GF-D8 (cell line): ENCODE measurements around the gene DDX20.
"Not testable (repeated sequence)": the region's sequence is repeated elsewhere in the genome, so short reads cannot be mapped to it uniquely, and the experiment has no call there.

Experiments
- DNase-seq: peaks from one replicate; lab custom pipeline; 2025; lab: John Stamatoyannopoulos, UW

The DDX20 gene

GRCh38 chr1:111789666-111790316 is 34.1 kb downstream of the DDX20 start:
- DNase-seq: peak; percentile 44

GRCh38 chr1:111791776-111792175 is 36.1 kb downstream of the DDX20 start:
- DNase-seq: no peak

DNA sequence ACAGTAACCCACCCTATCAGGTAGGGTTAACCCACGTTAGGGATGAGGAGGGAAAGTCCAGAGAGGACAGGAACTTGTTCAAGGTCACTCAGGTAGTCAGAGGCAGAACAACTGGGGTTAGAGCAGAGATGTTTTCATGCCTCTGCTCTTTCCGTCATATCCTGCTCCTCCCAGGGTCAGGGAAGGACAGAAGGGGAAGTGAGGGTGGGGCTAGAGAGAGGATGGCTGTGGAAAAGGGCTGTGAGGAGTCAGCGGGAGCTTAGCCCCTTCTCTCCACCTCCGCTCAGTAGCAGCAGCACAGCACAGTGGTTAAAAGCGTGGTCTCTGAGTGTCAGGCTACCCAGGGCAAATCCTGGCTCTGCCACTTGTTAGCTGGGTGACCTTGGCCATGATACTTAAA is 36.5 kb downstream of the DDX20 start:
- no peak for DNase-seq

GRCh38 chr1:111793923-111794322 is 38.2 kb downstream of the DDX20 start:
- DNase-seq: no peak

GRCh38 chr1:111795401-111795800 is 39.7 kb downstream of the DDX20 start:
- DNase-seq: no peak

DNA sequence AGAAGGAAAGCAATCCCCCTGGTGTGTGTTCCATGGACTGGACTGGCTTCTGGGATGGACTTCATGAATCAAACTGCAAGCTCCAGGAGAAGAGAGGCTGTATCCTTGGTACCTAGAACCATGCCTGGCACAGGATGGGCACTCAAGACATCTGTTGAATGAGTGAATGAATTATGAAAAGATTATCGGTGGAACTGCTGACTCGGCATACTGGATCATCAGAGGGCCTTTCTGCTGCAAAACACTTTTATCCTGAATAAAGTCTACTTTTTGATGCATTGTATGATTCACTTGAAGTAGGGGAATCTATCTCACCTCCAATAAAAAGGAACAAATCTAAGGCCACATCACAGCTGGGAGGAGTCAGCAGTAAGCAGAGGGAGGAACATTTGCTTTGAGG is 42.9 kb downstream of the DDX20 start:
- no peak for DNase-seq

DNA sequence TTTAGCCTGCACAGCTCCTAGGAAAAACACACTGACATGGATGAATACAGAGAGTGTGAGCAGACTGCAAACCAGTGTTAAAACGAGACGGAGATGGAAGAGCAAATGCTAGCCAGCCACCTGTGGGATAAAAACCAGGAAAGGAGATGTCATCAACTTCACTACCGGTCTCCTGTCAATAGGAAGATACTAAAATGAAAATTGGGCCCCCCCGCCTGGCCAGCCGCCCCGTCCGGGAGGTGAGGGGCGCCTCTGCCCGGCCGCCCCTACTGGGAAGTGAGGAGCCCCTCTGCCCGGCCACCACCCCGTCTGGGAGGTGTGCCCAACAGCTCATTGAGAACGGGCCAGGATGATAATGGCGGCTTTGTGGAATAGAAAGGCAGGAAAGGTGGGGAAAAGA is 44.0 kb downstream of the DDX20 start:
- not testable (repeated sequence) for DNase-seq

- no peak for DNase-seq
Observed at GRCh38 chr1:111801071-111801850, 45.6 kb downstream of the DDX20 start.

- no peak for DNase-seq
Observed at GRCh38 chr1:111802110-111802509, 46.4 kb downstream of the DDX20 start.

GRCh38 chr1:111802984-111803383 is 47.3 kb downstream of the DDX20 start:
- DNase-seq: no peak

GRCh38 chr1:111803951-111804350 is 48.2 kb downstream of the DDX20 start:
- no peak for DNase-seq

- no peak for DNase-seq
Observed at GRCh38 chr1:111804776-111805175, 49.1 kb downstream of the DDX20 start.

DNA sequence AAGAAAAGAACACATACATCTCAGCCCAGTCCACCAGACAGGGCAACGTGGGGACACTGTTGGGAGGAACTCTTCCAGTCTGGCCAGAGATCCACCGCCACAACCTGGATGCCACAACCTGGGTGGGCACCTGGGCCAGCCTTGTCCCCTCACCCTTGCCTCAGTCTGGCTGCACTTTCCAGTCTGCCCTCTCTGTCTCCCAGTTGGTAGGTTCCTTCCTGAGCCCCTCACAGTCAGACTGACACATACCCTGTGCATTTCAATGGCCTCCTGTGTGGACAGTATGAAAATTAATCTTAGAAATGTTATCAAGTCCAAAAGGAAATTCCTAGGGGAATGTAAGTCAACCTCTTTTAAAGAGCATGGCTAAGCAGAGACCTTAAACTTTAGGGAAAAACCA is 49.5 kb downstream of the DDX20 start:
- DNase-seq: no peak

DNA sequence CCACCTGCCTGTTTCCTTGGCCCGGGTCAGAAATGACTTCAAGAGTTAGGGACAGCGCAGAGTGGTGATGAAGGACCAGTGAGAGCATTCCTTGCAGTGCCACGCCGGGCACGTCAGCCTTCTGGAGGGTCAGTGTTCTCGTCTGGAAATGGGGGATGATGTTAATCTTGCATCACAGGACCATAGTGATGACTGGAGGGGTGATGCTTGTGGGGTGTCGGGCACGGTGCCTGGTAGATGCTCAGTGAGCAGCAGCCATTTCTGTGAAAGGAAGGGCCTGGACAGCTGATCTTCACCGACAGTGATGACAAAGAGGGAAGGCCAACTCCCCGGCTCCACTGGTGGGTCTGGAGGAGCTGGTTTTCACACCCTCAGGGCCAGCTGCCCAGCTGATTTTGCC is 56.2 kb downstream of the DDX20 start:
- DNase-seq: no peak

DNA sequence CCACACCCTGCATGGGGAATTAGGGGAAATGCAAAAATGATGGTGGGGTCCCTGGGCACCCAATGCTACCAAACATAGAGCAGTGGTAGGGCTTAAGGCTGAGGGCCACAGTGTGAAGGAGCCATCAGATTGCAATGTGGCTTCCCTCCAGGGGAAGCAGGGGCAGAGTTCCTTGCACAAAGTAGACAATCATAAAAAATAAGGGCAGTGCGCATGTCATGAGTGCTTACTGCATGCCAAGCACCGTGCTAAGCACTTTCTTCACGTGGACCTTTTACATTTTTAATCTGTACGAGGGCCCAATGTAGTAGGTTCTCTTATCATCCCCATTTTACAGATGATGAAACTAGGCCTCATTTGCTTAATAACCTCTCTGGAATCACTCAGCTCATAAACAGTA is 56.6 kb downstream of the DDX20 start:
- no peak for DNase-seq

DNA sequence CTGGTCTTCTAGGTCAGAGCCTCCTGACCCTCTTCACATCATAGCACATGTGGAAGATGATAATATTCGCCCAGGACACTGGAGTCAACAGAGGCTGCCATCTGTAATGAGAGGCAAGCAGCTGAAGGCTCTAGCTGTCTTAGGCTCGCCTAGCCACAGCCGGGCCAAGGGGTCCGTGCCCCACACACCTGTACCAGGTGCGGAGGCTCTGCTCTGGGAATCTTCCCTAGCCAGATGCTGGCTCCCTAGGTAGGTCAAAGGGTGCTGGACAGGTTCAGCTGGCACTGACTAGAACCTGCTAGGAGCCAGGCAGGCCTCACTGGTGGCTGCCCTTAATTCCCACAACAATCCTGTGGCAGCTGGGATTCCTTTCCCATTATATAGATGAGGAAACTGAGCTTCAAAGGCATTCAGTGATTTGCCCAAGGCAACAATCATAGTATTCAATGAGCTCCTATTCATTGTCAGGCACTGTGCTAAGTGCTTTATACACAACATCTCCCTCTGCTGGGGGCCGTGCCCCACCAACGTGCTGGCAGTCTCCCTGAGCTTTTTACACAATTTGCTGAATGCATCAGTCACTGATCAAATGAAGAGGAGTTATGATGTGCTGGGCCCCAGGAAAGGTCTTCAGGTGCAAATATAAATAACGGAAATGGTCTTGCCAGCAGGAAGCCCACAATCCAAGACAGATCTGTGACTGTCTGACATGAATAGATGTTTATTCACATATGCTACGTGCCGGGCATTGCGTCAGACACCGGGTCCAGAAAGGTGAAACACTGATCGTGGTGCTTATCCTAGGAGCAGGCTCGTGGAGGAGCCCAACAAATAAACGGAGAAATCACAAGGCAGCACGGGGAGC is 58.0 kb downstream of the DDX20 start:
- DNase-seq: no peak

- no peak for DNase-seq
Observed at GRCh38 chr1:111814305-111814628, 58.6 kb downstream of the DDX20 start.

GRCh38 chr1:111814642-111815041 is 58.9 kb downstream of the DDX20 start:
- no peak for DNase-seq
